ENCODE measurements around the gene METTL17. TPM values are rescaled to one million over a fixed set of nuclear protein-coding genes. Genes with fewer than 3 reads are reported as not detected.
A peak's percentile ranks its signal among the peaks of the same experiment; 100 is the strongest.

METTL17 gene
- total and polyA plus RNA-seq, 2 donors (not counting 1 experiment from before 2014, with no cell fraction given), result 28.4 to 47.7 TPM

GRCh38 chr14:21034707-21035106 lies 44.9 kb downstream of the METTL17 start, which contains the start of gene RNASE13:
RNASE13 (minus strand) TSS chr14:21034807; CDS start chr14:21034288, 519 bp downstream.
- no peak for DNase-seq (ENCODE audit: low read depth in 2 of 2)
- no peak within 1 kb of the TSS for H3K4me2 ChIP-seq (ENCODE audit: extremely low read depth, insufficient read depth, low read length)
- no peak within 1 kb of the TSS for H2AFZ ChIP-seq (ENCODE audit: low read length)
- H3K9ac ChIP-seq (ENCODE audit: insufficient read depth, low read length), result peak within 1 kb of the TSS; percentile 2
- peaks cover 29% of the 10 kb centered on the region for H3K27me3 ChIP-seq (ENCODE audit: control insufficient read depth, insufficient read depth, low read length)
- H3K4me1 ChIP-seq (ENCODE audit: control insufficient read depth, extremely low read depth, insufficient read depth, low read length), result no peaks in the 10 kb centered on the region
- H3K79me2 ChIP-seq (ENCODE audit: control insufficient read depth, insufficient read depth, low read length), result no peaks in the 10 kb centered on the region
- no peaks in the 10 kb centered on the region for H3K36me3 ChIP-seq (ENCODE audit: control insufficient read depth, insufficient read depth, low read length)
- H3K4me3 ChIP-seq (replicated peaks in 1 of 4; ENCODE audit: control extremely low read depth in 1 of 4, insufficient read depth in 1 of 4, low read depth in 3 of 4, low read length in 4 of 4), result no peak within 1 kb of the TSS
- no peaks in the 10 kb centered on the region for H3K9me3 ChIP-seq (ENCODE audit: control insufficient read depth, insufficient read depth, low read depth, low read length)
- TF ChIP-seq EZH2 (IDR thresholded peaks at IDR 0.05; ENCODE audit: low read length, missing control alignments), result no peak
- TF ChIP-seq, protein P1, sequence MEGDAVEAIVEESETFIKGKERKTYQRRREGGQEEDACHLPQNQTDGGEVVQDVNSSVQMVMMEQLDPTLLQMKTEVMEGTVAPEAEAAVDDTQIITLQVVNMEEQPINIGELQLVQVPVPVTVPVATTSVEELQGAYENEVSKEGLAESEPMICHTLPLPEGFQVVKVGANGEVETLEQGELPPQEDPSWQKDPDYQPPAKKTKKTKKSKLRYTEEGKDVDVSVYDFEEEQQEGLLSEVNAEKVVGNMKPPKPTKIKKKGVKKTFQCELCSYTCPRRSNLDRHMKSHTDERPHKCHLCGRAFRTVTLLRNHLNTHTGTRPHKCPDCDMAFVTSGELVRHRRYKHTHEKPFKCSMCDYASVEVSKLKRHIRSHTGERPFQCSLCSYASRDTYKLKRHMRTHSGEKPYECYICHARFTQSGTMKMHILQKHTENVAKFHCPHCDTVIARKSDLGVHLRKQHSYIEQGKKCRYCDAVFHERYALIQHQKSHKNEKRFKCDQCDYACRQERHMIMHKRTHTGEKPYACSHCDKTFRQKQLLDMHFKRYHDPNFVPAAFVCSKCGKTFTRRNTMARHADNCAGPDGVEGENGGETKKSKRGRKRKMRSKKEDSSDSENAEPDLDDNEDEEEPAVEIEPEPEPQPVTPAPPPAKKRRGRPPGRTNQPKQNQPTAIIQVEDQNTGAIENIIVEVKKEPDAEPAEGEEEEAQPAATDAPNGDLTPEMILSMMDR (conservative IDR thresholded peaks at IDR 0.05 in 1 of 2, IDR thresholded peaks at IDR 0.05 in 1 of 2; ENCODE audit: low read depth in 1 of 2, low read length in 2 of 2), result no peak
- no peaks in the 10 kb centered on the region for H4K20me1 ChIP-seq (ENCODE audit: control insufficient read depth, extremely low read depth, insufficient read depth, low read length)
- no peak within 1 kb of the TSS for H3K27ac ChIP-seq (ENCODE audit: insufficient read depth, low read length)

- no peak overlapping the region for H3K4me3 ChIP-seq (replicated peaks in 1 of 4; ENCODE audit: control extremely low read depth in 1 of 4, insufficient read depth in 1 of 4, low read depth in 3 of 4, low read length in 4 of 4)
Measured at GRCh38 chr14:21036751-21037150, 47.0 kb downstream of the METTL17 start.

GRCh38 chr14:21037156-21037555 lies 47.4 kb downstream of the METTL17 start:
- H4K20me1 ChIP-seq (ENCODE audit: control insufficient read depth, extremely low read depth, insufficient read depth, low read length), result no peaks in the 10 kb centered on the region
- DNase-seq (ENCODE audit: low read depth in 2 of 2), result no peak
- no peak overlapping the region for H2AFZ ChIP-seq (ENCODE audit: low read length)
- H3K9me3 ChIP-seq (ENCODE audit: control insufficient read depth, insufficient read depth, low read depth, low read length), result no peaks in the 10 kb centered on the region
- H3K4me3 ChIP-seq (replicated peaks in 1 of 4; ENCODE audit: control extremely low read depth in 1 of 4, insufficient read depth in 1 of 4, low read depth in 3 of 4, low read length in 4 of 4), result no peak overlapping the region
- no peaks in the 10 kb centered on the region for H3K36me3 ChIP-seq (ENCODE audit: control insufficient read depth, insufficient read depth, low read length)
- no peak overlapping the region for H3K4me2 ChIP-seq (ENCODE audit: extremely low read depth, insufficient read depth, low read length)
- no peaks in the 10 kb centered on the region for H3K4me1 ChIP-seq (ENCODE audit: control insufficient read depth, extremely low read depth, insufficient read depth, low read length)
- no peak overlapping the region for H3K27ac ChIP-seq (ENCODE audit: insufficient read depth, low read length)
- H3K27me3 ChIP-seq (ENCODE audit: control insufficient read depth, insufficient read depth, low read length), result peaks cover 14% of the 10 kb centered on the region
- H3K79me2 ChIP-seq (ENCODE audit: control insufficient read depth, insufficient read depth, low read length), result no peaks in the 10 kb centered on the region
- H3K9ac ChIP-seq (ENCODE audit: insufficient read depth, low read length), result no peak overlapping the region
- no peak for TF ChIP-seq EZH2 (IDR thresholded peaks at IDR 0.05; ENCODE audit: low read length, missing control alignments)
- TF ChIP-seq, protein P1 (conservative IDR thresholded peaks at IDR 0.05 in 1 of 2, IDR thresholded peaks at IDR 0.05 in 1 of 2; ENCODE audit: low read depth in 1 of 2, low read length in 2 of 2), result no peak

More at GRCh38 chr14:21036751-21037150, 47.0 kb downstream of the METTL17 start:
- Histone ChIP-seq H3K27ac (ENCODE audit: insufficient read depth, low read length) (no peak overlapping the region), H2AFZ (ENCODE audit: low read length) (no peak overlapping the region), H4K20me1 (ENCODE audit: control insufficient read depth, extremely low read depth, insufficient read depth, low read length) (no peaks in the 10 kb centered on the region), H3K9ac (ENCODE audit: insufficient read depth, low read length) (no peak overlapping the region), H3K27me3 (ENCODE audit: control insufficient read depth, insufficient read depth, low read length) (peaks cover 16% of the 10 kb centered on the region), H3K4me2 (ENCODE audit: extremely low read depth, insufficient read depth, low read length) (no peak overlapping the region), H3K79me2 (ENCODE audit: control insufficient read depth, insufficient read depth, low read length) (no peaks in the 10 kb centered on the region), H3K4me1 (ENCODE audit: control insufficient read depth, extremely low read depth, insufficient read depth, low read length) (no peaks in the 10 kb centered on the region), H3K36me3 (ENCODE audit: control insufficient read depth, insufficient read depth, low read length) (no peaks in the 10 kb centered on the region), H3K9me3 (ENCODE audit: control insufficient read depth, insufficient read depth, low read depth, low read length) (no peaks in the 10 kb centered on the region)
- no peak for DNase-seq (ENCODE audit: low read depth in 2 of 2)
- no peak for TF ChIP-seq EZH2 (IDR thresholded peaks at IDR 0.05; ENCODE audit: low read length, missing control alignments)
- TF ChIP-seq, protein P1 (conservative IDR thresholded peaks at IDR 0.05 in 1 of 2, IDR thresholded peaks at IDR 0.05 in 1 of 2; ENCODE audit: low read depth in 1 of 2, low read length in 2 of 2), result no peak

Measured in fibroblast of lung (primary cell).